HEK293 (cell line): Measurements from ENCODE around the gene ELOVL6.
"Not testable (repeated sequence)": the region's sequence is repeated elsewhere in the genome, so short reads cannot be mapped to it uniquely, and the experiment has no call there.

Experiments used
- CTCF ChIP-seq: fragments of 450-650 bp; formaldehyde crosslinking; IDR thresholded peaks from 2 replicates; pipeline ENCODE4 v1.5.1; 2016; ENCODE audit warnings: missing biosample characterization, missing genetic modification characterization
- GFI1B ChIP-seq: fragments of 450-650 bp; formaldehyde crosslinking; IDR thresholded peaks from 2 replicates; pipeline ENCODE4 v1.5.1; 2016; ENCODE audit warnings: missing biosample characterization, missing genetic modification characterization
- KLF16 ChIP-seq: fragments of 450-650 bp; formaldehyde crosslinking; IDR thresholded peaks from 2 replicates; pipeline ENCODE4 v1.5.1; 2017; ENCODE audit warnings: missing biosample characterization, missing genetic modification characterization
- PRDM1 ChIP-seq: fragments of 450-650 bp; formaldehyde crosslinking; IDR thresholded peaks from 2 replicates; pipeline ENCODE4; 2016; ENCODE audit warnings: missing biosample characterization, missing genetic modification characterization
- REST ChIP-seq: fragments of 450-650 bp; formaldehyde crosslinking; IDR thresholded peaks from 2 replicates; pipeline ENCODE4 v1.5.1; 2016; ENCODE audit warnings: missing biosample characterization, missing genetic modification characterization
- ZBTB26 ChIP-seq: fragments of 450-650 bp; formaldehyde crosslinking; optimal IDR thresholded peaks from 2 replicates; pipeline ENCODE3; 2016; ENCODE audit warnings: missing biosample characterization, mild to moderate bottlenecking, missing genetic modification characterization
- ZBTB49 ChIP-seq: fragments of 450-650 bp; formaldehyde crosslinking; IDR thresholded peaks from 2 replicates; pipeline ENCODE4 v1.5.1; 2016; ENCODE audit warnings: missing biosample characterization, missing genetic modification characterization, low read depth
- ZFP69B ChIP-seq: fragments of 450-650 bp; formaldehyde crosslinking; IDR thresholded peaks from 2 replicates; pipeline ENCODE4 v1.5.1; 2016; ENCODE audit warnings: missing biosample characterization, missing genetic modification characterization
- ZNF18 ChIP-seq: fragments of 450-650 bp; formaldehyde crosslinking; IDR thresholded peaks from 2 replicates; pipeline ENCODE4 v1.5.1; 2016; ENCODE audit warnings: missing biosample characterization, missing genetic modification characterization
- ZNF214 ChIP-seq: fragments of 450-650 bp; formaldehyde crosslinking; IDR thresholded peaks from 2 replicates; pipeline ENCODE4 v1.5.1; 2017; ENCODE audit warnings: missing biosample characterization, mild to moderate bottlenecking, missing genetic modification characterization, borderline replicate concordance
- ZNF324 ChIP-seq: fragments of 450-650 bp; formaldehyde crosslinking; IDR thresholded peaks from 2 replicates; pipeline ENCODE4 v1.5.1; 2016; ENCODE audit warnings: missing biosample characterization, missing genetic modification characterization
- ZNF423 ChIP-seq: fragments of 450-650 bp; formaldehyde crosslinking; IDR thresholded peaks from 2 replicates; pipeline ENCODE4 v1.5.1; 2016; ENCODE audit warnings: missing biosample characterization, missing genetic modification characterization
- ZNF600 ChIP-seq: fragments of 450-650 bp; formaldehyde crosslinking; IDR thresholded peaks from 2 replicates; pipeline ENCODE4 v1.5.1; 2016; ENCODE audit warnings: missing biosample characterization, missing genetic modification characterization
- ZNF664 ChIP-seq: fragments of 450-650 bp; formaldehyde crosslinking; IDR thresholded peaks from 2 replicates; pipeline ENCODE4 v1.5.1; 2016; ENCODE audit warnings: missing biosample characterization, missing genetic modification characterization

GRCh38 chr4:110217181-110217580 lies 18.8 kb upstream of the ELOVL6 start:
- not testable (repeated sequence) for TF ChIP-seq ZNF423; ZNF214 (tag by site-specific recombination); ZNF18; ZNF600 (tag by site-specific recombination); CTCF (tag by site-specific recombination); KLF16 (tag by site-specific recombination); ZNF324 (tag by site-specific recombination); REST (tag by site-specific recombination); ZNF664 (tag by site-specific recombination); ZBTB26 (tag by site-specific recombination); ZFP69B (tag by site-specific recombination); ZBTB49 (tag by site-specific recombination); GFI1B (tag by site-specific recombination); PRDM1 (tag by site-specific recombination)
